ENCODE results near the gene DROSHA.
"Not testable (repeated sequence)": the region's sequence is repeated elsewhere in the genome, so short reads cannot be mapped to it uniquely, and the experiment has no call there.

The DROSHA gene

GRCh38 chr5:31397926-31398557 lies 133.9 kb downstream of the DROSHA start:
- H3K27ac ChIP-seq: no peak overlapping the region
- no peak for TF ChIP-seq ZFX (IDR thresholded peaks at IDR 0.05)
- TF ChIP-seq, protein P1, sequence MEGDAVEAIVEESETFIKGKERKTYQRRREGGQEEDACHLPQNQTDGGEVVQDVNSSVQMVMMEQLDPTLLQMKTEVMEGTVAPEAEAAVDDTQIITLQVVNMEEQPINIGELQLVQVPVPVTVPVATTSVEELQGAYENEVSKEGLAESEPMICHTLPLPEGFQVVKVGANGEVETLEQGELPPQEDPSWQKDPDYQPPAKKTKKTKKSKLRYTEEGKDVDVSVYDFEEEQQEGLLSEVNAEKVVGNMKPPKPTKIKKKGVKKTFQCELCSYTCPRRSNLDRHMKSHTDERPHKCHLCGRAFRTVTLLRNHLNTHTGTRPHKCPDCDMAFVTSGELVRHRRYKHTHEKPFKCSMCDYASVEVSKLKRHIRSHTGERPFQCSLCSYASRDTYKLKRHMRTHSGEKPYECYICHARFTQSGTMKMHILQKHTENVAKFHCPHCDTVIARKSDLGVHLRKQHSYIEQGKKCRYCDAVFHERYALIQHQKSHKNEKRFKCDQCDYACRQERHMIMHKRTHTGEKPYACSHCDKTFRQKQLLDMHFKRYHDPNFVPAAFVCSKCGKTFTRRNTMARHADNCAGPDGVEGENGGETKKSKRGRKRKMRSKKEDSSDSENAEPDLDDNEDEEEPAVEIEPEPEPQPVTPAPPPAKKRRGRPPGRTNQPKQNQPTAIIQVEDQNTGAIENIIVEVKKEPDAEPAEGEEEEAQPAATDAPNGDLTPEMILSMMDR (conservative IDR thresholded peaks at IDR 0.05): no peak

- TF ChIP-seq, protein P1 (conservative IDR thresholded peaks at IDR 0.05): no peak
- TF ChIP-seq ZFX (IDR thresholded peaks at IDR 0.05): no peak
- H3K27ac ChIP-seq: no peak overlapping the region
These were observed 135.1 kb downstream of the DROSHA start for GRCh38 chr5:31396611-31397295.

DNA sequence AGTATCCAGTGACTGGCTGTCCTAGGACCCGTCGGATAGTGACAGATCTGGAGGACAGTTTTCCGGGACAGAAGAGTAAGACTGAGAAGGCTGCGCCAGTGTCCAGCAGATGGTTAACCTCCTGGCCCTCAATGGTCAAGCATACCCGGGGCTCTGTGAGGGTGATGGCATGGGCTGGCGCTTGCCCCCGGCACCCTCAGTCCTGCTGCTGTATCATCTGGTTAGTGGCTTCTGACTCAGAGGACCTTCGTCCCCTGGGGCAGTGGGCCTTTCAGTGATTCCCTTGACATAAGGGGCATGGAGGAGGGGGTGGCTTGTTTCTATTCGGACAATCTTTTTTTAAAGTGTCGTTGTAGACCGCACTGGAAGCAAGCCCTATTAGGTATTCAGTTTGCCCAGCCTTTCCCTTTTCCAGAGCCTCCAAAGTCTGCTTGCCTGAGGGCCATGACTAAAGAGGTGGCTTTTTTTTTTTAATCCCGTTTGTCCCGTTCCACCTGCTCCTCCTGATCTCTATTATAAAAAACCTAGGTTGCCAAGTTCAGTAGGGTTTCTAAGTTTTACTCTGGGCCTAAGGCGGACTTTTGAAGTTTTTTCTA lies 136.3 kb downstream of the DROSHA start:
- H3K27ac ChIP-seq: not testable (repeated sequence)

- no peak for TF ChIP-seq ZFX (IDR thresholded peaks at IDR 0.05)
- TF ChIP-seq, protein P1 (conservative IDR thresholded peaks at IDR 0.05): no peak
- H3K27ac ChIP-seq: no peak overlapping the region
These were observed 138.8 kb downstream of the DROSHA start for GRCh38 chr5:31393126-31393525.

GRCh38 chr5:31392061-31392460 lies 139.8 kb downstream of the DROSHA start:
- H3K27ac ChIP-seq: no peak overlapping the region
- no peak for TF ChIP-seq ZFX (IDR thresholded peaks at IDR 0.05)
- TF ChIP-seq, protein P1 (conservative IDR thresholded peaks at IDR 0.05): no peak

DNA sequence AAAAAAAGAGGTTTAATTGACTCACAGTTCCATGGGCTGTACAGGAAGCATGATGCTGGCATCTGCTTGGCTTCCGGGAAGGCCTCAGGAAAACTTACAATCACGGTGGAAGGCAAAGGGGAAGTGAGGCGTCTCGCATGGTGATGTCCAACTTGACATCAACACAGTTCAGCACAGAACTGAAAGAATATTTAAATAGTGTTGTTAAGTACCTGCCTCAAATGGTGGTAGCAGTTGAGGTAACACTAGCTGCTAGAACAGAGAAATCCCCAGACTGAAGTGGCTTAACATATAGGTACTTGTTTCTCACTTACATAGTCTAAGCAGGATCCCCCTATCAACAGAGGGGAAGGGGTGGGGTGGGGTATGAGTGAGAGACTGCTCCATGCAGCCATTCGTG lies 141.6 kb downstream of the DROSHA start:
- no peak overlapping the region for H3K27ac ChIP-seq
- no peak for TF ChIP-seq ZFX (IDR thresholded peaks at IDR 0.05)
- TF ChIP-seq, protein P1 (conservative IDR thresholded peaks at IDR 0.05): no peak

- no peak overlapping the region for H3K27ac ChIP-seq
- TF ChIP-seq, protein P1 (conservative IDR thresholded peaks at IDR 0.05): no peak
These were observed 145.9 kb downstream of the DROSHA start for GRCh38 chr5:31385774-31386537.

Data from C4-2B (cell line).